B cell (primary cell): ENCODE measurements around the gene ASTN2. TPM values are rescaled to one million over a fixed set of nuclear protein-coding genes. Genes with fewer than 3 reads are reported as not detected.

Experiments used
- ATAC-seq: fragments of 200-7000 bp; cut with Tn5 transposase; one replicate; pipeline ENCODE4 v1.10.0; 2021; ENCODE audit warnings: low read depth, mild to moderate bottlenecking, moderate number of reproducible peaks, moderate library complexity
- CTCF ChIA-PET: fragments of 350-600 bp; sonication (Branson Sonifier 250); formaldehyde crosslinking; loops from one replicate; lab custom pipeline; 2021; ENCODE audit warnings: antibody characterized with exemption, inconsistent platforms; lab: Charles Lee
- POLR2A ChIA-PET: fragments of 350-600 bp; sonication (Branson Sonifier 250); formaldehyde crosslinking; loops from one replicate; lab custom pipeline; 2021; ENCODE audit warnings: antibody characterized with exemption; lab: Charles Lee
- DNase-seq: peaks from one replicate; pipeline ENCODE4 v3.0.0; 2013
- H2AFZ ChIP-seq: 2 replicates; pipeline ENCODE4 v1.6.1; 2012; ENCODE audit warnings: mild to moderate bottlenecking, low read depth, low read length; ENCODE audit not compliant: insufficient read depth, poor library complexity, severe bottlenecking
- H3K27ac ChIP-seq, 2 donors: 1 replicate in 1 of 2; 2 replicates in 1 of 2; pipeline ENCODE4 v1.5.1; 2012 to 2013; ENCODE audit warnings: low read length in 2 of 2, mild to moderate bottlenecking in 2 of 2, moderate library complexity in 1 of 2
- H3K27me3 ChIP-seq, 4 experiments: fragments of 200-600 bp in 1 of 4; sonication (generic) in 1 of 4; replicated peaks in 1 of 4; 1 replicate in 2 of 4; 2 replicates in 2 of 4; pipeline versions ENCODE4 v1.6.1 to v1.7.0; 2013 to 2016; ENCODE audit warnings: low read length in 3 of 4, mild to moderate bottlenecking in 2 of 4, mixed read lengths in 1 of 4, moderate library complexity in 1 of 4; ENCODE audit not compliant: insufficient read depth in 4 of 4, control insufficient read depth in 3 of 4; ENCODE audit errors: control extremely low read depth in 1 of 4
- H3K36me3 ChIP-seq, 2 experiments: replicated peaks in 1 of 2; 1 replicate in 1 of 2; 2 replicates in 1 of 2; pipeline versions ENCODE4 v1.6.1 to v1.7.1; 2013; ENCODE audit warnings: low read length in 1 of 2; ENCODE audit not compliant: insufficient read depth in 2 of 2, control insufficient read depth in 1 of 2; ENCODE audit errors: control extremely low read depth in 1 of 2, extremely low read depth in 1 of 2
- H3K4me1 ChIP-seq, 2 donors: fragments of 200-600 bp in 1 of 2; sonication (generic) in 1 of 2; 1 replicate in 1 of 2; 2 replicates in 1 of 2; pipeline versions ENCODE4 v1.5.1 to v1.6.1; 2013 to 2017; ENCODE audit warnings: low read length in 2 of 2; ENCODE audit not compliant: control insufficient read depth in 2 of 2, insufficient read depth in 2 of 2
- H3K4me2 ChIP-seq: replicated peaks from 2 replicates; pipeline ENCODE3; 2012; ENCODE audit warnings: mild to moderate bottlenecking, low read depth, low read length; ENCODE audit not compliant: poor library complexity, severe bottlenecking
- H3K4me3 ChIP-seq, 5 experiments: fragments of 200-600 bp in 1 of 5; sonication (generic) in 1 of 5; 1 replicate in 3 of 5; 2 replicates in 2 of 5; pipeline versions ENCODE4 v1.5.1 to v1.7.0; 2011 to 2016; ENCODE audit warnings: low read length in 4 of 5, mild to moderate bottlenecking in 4 of 5, low read depth in 2 of 5, control low read depth in 1 of 5, moderate library complexity in 1 of 5; ENCODE audit not compliant: insufficient read depth in 1 of 5; ENCODE audit errors: control extremely low read depth in 1 of 5, extremely low read depth in 1 of 5
- H3K79me2 ChIP-seq: fragments of 200-600 bp; sonication (generic); one replicate; pipeline ENCODE4 v1.6.0; 2016; ENCODE audit warnings: low read length; ENCODE audit not compliant: control insufficient read depth, insufficient read depth
- H3K9ac ChIP-seq: fragments of 200-600 bp; sonication (generic); 2 replicates; pipeline ENCODE4 v1.6.1; 2017; ENCODE audit warnings: mild to moderate bottlenecking, low read length, moderate library complexity
- H3K9me3 ChIP-seq, 3 donors: one replicate each; pipeline versions ENCODE4 v1.6.1 to v1.7.1; 2013; ENCODE audit warnings: low read length in 2 of 3; ENCODE audit not compliant: control insufficient read depth in 2 of 3, insufficient read depth in 1 of 3; ENCODE audit errors: control extremely low read depth in 1 of 3
- H4K20me1 ChIP-seq: 2 replicates; pipeline ENCODE4 v1.6.0; 2012; ENCODE audit warnings: mild to moderate bottlenecking, low read length; ENCODE audit not compliant: insufficient read depth, control insufficient read depth, poor library complexity, severe bottlenecking
- H3K27ac Mint-ChIP-seq: one replicate; pipeline ENCODE4 v1.8.0; 2021; ENCODE audit warnings: mixed read lengths
- H3K27me3 Mint-ChIP-seq: one replicate; pipeline ENCODE4 v1.8.0; 2021; ENCODE audit warnings: mixed read lengths
- H3K4me1 Mint-ChIP-seq: one replicate; pipeline ENCODE4 v1.8.0; 2021; ENCODE audit warnings: mixed read lengths
- H3K4me3 Mint-ChIP-seq: one replicate; pipeline ENCODE4 v1.8.0; 2021; ENCODE audit warnings: mixed read lengths
- H3K9me3 Mint-ChIP-seq: one replicate; pipeline ENCODE4 v1.8.0; 2022; ENCODE audit warnings: mixed read lengths; ENCODE audit not compliant: insufficient read depth
- CTCF ChIP-seq: fragments of 200-600 bp; IDR thresholded peaks from one replicate; pipeline ENCODE4 v1.8.0; 2022; ENCODE audit warnings: antibody characterized with exemption, mild to moderate bottlenecking
- EZH2 ChIP-seq: IDR thresholded peaks from 2 replicates; pipeline ENCODE4 v1.6.1; 2012; ENCODE audit warnings: borderline replicate concordance, low read depth, mild to moderate bottlenecking, moderate library complexity, low read length; ENCODE audit not compliant: insufficient read depth, poor library complexity, severe bottlenecking
- WGBS: methylation state at CpG from one replicate; pipeline ENCODE4 v1.1.5; 2013; ENCODE audit warnings: missing lambda C conversion rate; ENCODE audit not compliant: insufficient coverage; 5-methylcytosine and 5-hydroxymethylcytosine counted together
- intact Hi-C: fragments of 100-400 bp; cut with micrococcal nuclease; formaldehyde crosslinking; loops from one replicate; pipeline ENCODE4 v1.10.0; 2022
- polyA plus RNA-seq: library from polyadenylated mRNA; depleted of rRNA; stranded (reverse); fragments of >200 nt; gene quantifications from 2 replicates; pipeline ENCODE4 v1.2.3, GENCODE V29; 2012
- total RNA-seq, 2 donors: library from RNA; stranded (reverse); fragments of 120-200 nt in 1 of 2; gene quantifications; 1 replicate in 1 of 2; 2 replicates in 1 of 2; pipeline versions ENCODE4 v1.2.3 to v1.2.4, GENCODE V29; 2013 to 2022

The ASTN2 gene
- total and polyA plus RNA-seq, 2 donors (not counting 1 experiment from before 2014, with no cell fraction given), result 1.2 to 3.6 TPM

GRCh38 chr9:117434566-117434965, 19.7 kb upstream of the ASTN2 start:
- no peaks in the 10 kb centered on the region for H3K27me3 Mint-ChIP-seq
- H4K20me1 ChIP-seq, result no peaks in the 10 kb centered on the region
- no peak overlapping the region for H3K9ac ChIP-seq
- no peak overlapping the region for H2AFZ ChIP-seq
- ChIA-PET POLR2A (no interaction called here), CTCF (no interaction called here)
- no peak for ATAC-seq
- H3K4me2 ChIP-seq, result no peak overlapping the region
- no peaks in the 10 kb centered on the region for H3K9me3 ChIP-seq
- TF ChIP-seq CTCF (no peak), EZH2 (no peak)
- H3K4me3 ChIP-seq, result no peak overlapping the region
- DNase-seq, result no peak
- intact Hi-C loops, result no loop called here
- no peaks in the 10 kb centered on the region for H3K9me3 Mint-ChIP-seq
- H3K79me2 ChIP-seq, result no peaks in the 10 kb centered on the region
- no peak overlapping the region for H3K27ac Mint-ChIP-seq
- H3K4me1 Mint-ChIP-seq, result no peaks in the 10 kb centered on the region
- no peaks in the 10 kb centered on the region for H3K36me3 ChIP-seq
- H3K27me3 ChIP-seq, result no peaks in the 10 kb centered on the region
- no peak overlapping the region for H3K27ac ChIP-seq
- H3K4me1 ChIP-seq, result no peaks in the 10 kb centered on the region
- no peak overlapping the region for H3K4me3 Mint-ChIP-seq

- H3K4me1 Mint-ChIP-seq, result no peaks in the 10 kb centered on the region
- H3K27ac ChIP-seq, result no peak overlapping the region
- H3K9me3 Mint-ChIP-seq, result no peaks in the 10 kb centered on the region
- no peak overlapping the region for H3K9ac ChIP-seq
- H3K36me3 ChIP-seq, result no peaks in the 10 kb centered on the region
- CTCF ChIA-PET, result interaction anchor here (0.9 kb wide), 1 partner anchor 9 kb away, joined by 3 read pairs; no protein-coding TSS in a partner anchor
- H3K79me2 ChIP-seq, result no peaks in the 10 kb centered on the region
- intact Hi-C loops, result no loop called here
- no peaks in the 10 kb centered on the region for H3K9me3 ChIP-seq
- no peaks in the 10 kb centered on the region for H3K4me1 ChIP-seq
- no peak overlapping the region for H3K4me2 ChIP-seq
- H2AFZ ChIP-seq, result no peak overlapping the region
- H4K20me1 ChIP-seq, result no peaks in the 10 kb centered on the region
- no peak overlapping the region for H3K27ac Mint-ChIP-seq
- no peak overlapping the region for H3K4me3 Mint-ChIP-seq
- DNase-seq, result no peak
- no CpG with 5 or more reads among the region's 2 CpGs for WGBS
- H3K27me3 ChIP-seq, result no peaks in the 10 kb centered on the region
- no peak for TF ChIP-seq EZH2
- TF ChIP-seq CTCF, result no peak
- ATAC-seq, result no peak
- POLR2A ChIA-PET, result no interaction called here
- no peak overlapping the region for H3K4me3 ChIP-seq
- H3K27me3 Mint-ChIP-seq, result no peaks in the 10 kb centered on the region
These were observed 16.0 kb upstream of the ASTN2 start for GRCh38 chr9:117430813-117431212.
